Thyroid gland (tissue), 4 donors: ENCODE results near the gene ADD1. TPM values are rescaled to one million over a fixed set of nuclear protein-coding genes. Genes with fewer than 3 reads are reported as not detected.

ENCODE experiments used
- DNase-seq, 2 donors: peaks; one replicate each; pipeline ENCODE4 v3.0.0-alpha.2; 2019
- H3K27ac ChIP-seq, 3 donors: fragments of 200-600 bp; sonication (generic); 1 replicate in 2 of 3; 2 replicates in 1 of 3; pipeline ENCODE4 v1.5.1; 2016 to 2019; ENCODE audit warnings: mild to moderate bottlenecking in 1 of 3, moderate library complexity in 1 of 3
- H3K27me3 ChIP-seq: fragments of 200-600 bp; sonication (generic); one replicate; pipeline ENCODE4 v1.5.1; 2019
- H3K36me3 ChIP-seq, 2 donors: fragments of 200-600 bp; sonication (generic); one replicate each; pipeline ENCODE4 v1.5.1; 2016 to 2019
- H3K4me1 ChIP-seq, 2 donors: fragments of 200-600 bp; sonication (generic); one replicate each; pipeline ENCODE4 v1.5.1; 2017 to 2019
- H3K4me3 ChIP-seq, 3 donors: fragments of 200-600 bp; sonication (generic); replicated peaks in 1 of 3; 1 replicate in 2 of 3; 2 replicates in 1 of 3; pipeline ENCODE4 v1.5.1; 2016; ENCODE audit warnings: mild to moderate bottlenecking in 1 of 3
- H3K9me3 ChIP-seq: fragments of 200-600 bp; sonication (generic); one replicate; pipeline ENCODE4 v1.5.1; 2017
- POLR2A ChIP-seq, 2 donors: fragments of 450-650 bp; IDR thresholded peaks; one replicate each; pipeline ENCODE4 v1.6.1; 2017; ENCODE audit warnings: antibody characterized with exemption in 2 of 2, mild to moderate bottlenecking in 2 of 2, moderate library complexity in 1 of 2
- WGBS, 2 donors: methylation state at CpG; one replicate each; pipeline ENCODE4 v1.1.5; 2017; 5-methylcytosine and 5-hydroxymethylcytosine counted together
- intact Hi-C: fragments of 100-400 bp; cut with DNase I; formaldehyde crosslinking; loops from one replicate; pipeline ENCODE4 v1.15.1; 2023
- total RNA-seq, 4 donors: library from RNA; depleted of rRNA; stranded (reverse); fragments of >200 nt; gene quantifications; one replicate each; pipeline ENCODE4 v1.2.3, GENCODE V29; 2016
- TF ChIP-seq, protein P1 (sequence below), 6 experiments: fragments of 200-600 bp in 3 of 6; fragments of 450-650 bp in 3 of 6; sonication (generic) in 3 of 6; IDR thresholded peaks; one replicate each; pipeline ENCODE4 v1.5.1; 2016 to 2019; ENCODE audit warnings: antibody characterized with exemption in 6 of 6, mild to moderate bottlenecking in 2 of 6, inconsistent platforms in 1 of 6, moderate library complexity in 1 of 6

ADD1 gene
- total RNA-seq, 4 donors from 2014 or later = 190 to 222 (median 194) TPM

DNA sequence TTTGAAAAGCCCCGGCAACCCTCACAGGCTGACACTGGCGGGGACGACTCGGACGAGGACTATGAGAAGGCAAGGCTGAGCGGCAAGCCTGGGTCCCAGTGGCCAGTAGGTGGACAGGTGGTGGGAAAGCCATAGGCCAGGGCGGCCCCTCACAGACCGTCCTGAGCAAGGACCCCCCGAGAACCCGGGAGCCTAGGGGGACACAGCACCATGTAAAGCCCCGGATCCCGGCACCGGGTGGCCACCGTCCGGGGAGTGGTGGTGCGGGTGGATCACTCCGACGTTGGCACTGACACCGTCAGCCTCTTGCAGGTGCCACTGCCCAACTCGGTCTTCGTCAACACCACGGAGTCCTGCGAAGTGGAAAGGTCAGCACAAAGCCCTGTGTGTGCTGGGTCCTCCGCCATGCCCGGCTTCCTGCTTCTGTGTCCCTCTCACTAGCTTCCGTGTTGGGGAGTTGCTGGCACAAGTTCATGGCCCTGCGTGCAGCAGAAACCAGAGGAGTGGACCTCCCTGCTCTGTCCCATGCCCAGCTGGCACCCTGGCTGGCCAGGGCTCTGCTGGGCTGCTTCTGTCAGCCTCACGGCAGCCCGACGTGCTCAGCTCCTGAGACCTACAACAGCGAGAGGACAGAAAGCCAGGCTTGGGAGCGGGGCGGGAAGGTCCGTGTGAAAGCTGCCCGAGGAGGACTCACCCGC is 11.9 kb upstream of the ADD1 start:
- peak; percentile 1 to 3 for DNase-seq
- peaks cover 11 to 35% of the 10 kb centered on the region in 2 donors for H3K36me3 ChIP-seq
- WGBS, 2 donors = 92 to 94% methylated on average over 28 to 34 of the region's 36 CpGs
- intact Hi-C loops = no loop called here
- H3K4me3 ChIP-seq = no peak overlapping the region
- no peak overlapping the region for H3K27ac ChIP-seq
- TF ChIP-seq, protein P1, sequence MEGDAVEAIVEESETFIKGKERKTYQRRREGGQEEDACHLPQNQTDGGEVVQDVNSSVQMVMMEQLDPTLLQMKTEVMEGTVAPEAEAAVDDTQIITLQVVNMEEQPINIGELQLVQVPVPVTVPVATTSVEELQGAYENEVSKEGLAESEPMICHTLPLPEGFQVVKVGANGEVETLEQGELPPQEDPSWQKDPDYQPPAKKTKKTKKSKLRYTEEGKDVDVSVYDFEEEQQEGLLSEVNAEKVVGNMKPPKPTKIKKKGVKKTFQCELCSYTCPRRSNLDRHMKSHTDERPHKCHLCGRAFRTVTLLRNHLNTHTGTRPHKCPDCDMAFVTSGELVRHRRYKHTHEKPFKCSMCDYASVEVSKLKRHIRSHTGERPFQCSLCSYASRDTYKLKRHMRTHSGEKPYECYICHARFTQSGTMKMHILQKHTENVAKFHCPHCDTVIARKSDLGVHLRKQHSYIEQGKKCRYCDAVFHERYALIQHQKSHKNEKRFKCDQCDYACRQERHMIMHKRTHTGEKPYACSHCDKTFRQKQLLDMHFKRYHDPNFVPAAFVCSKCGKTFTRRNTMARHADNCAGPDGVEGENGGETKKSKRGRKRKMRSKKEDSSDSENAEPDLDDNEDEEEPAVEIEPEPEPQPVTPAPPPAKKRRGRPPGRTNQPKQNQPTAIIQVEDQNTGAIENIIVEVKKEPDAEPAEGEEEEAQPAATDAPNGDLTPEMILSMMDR (IDR thresholded peaks at IDR 0.05) = no peak
- no peak for TF ChIP-seq POLR2A (IDR thresholded peaks at IDR 0.05)
- H3K9me3 ChIP-seq = no peaks in the 10 kb centered on the region
- H3K27me3 ChIP-seq = no peaks in the 10 kb centered on the region
- H3K4me1 ChIP-seq = peaks cover 0 to 4% of the 10 kb centered on the region in 2 donors

DNA sequence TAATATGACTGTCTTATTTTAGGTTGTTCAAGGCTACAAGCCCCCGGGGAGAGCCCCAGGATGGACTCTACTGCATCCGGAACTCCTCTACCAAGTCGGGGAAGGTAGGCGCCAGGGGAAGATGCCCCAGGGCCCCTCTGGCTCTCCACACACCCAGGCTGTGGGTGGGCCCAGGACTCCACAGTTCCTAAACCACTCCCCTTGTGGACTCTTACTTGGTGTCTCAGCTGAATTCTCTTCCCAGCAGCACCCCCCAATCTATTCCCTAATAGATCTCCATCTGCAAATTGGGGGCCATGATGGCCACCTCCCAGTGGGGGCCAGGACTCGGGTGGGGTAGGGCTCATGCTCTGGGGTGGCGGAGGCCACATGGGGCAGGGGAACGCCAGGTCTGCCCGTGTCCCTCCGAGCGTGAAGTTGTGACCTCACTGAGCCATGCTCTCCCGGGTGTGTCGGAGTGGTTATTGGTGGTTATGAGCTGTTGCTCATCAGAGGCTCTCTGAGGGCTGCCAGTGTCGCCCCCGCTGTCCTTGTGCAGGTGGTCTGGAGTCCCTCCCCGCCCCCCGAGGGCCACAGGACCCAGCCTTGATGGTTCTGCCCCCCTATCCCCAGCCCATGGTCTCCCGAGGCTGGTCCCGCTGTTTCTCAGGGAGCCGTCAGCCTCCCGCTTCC is 11.2 kb upstream of the ADD1 start:
- no peak overlapping the region for H3K27ac ChIP-seq
- no peak overlapping the region for H3K4me3 ChIP-seq
- DNase-seq = peak in 1 of 2 donors; percentile 1
- 97% methylated on average over 6 to 17 of the region's 20 CpGs for WGBS, 2 donors
- TF ChIP-seq, protein P1 (IDR thresholded peaks at IDR 0.05) = no peak
- no peak for TF ChIP-seq POLR2A (IDR thresholded peaks at IDR 0.05)
- no peaks in the 10 kb centered on the region for H3K27me3 ChIP-seq
- peaks cover 0 to 9% of the 10 kb centered on the region in 2 donors for H3K4me1 ChIP-seq
- intact Hi-C loops = no loop called here
- H3K9me3 ChIP-seq = no peaks in the 10 kb centered on the region
- peaks cover 6 to 31% of the 10 kb centered on the region in 2 donors for H3K36me3 ChIP-seq

GRCh38 chr4:2832981-2833670 is 10.5 kb upstream of the ADD1 start:
- no peaks in the 10 kb centered on the region for H3K9me3 ChIP-seq
- H3K4me1 ChIP-seq = peaks cover 0 to 16% of the 10 kb centered on the region in 2 donors
- WGBS, 2 donors = 92 to 97% methylated on average over 18 to 19 of the region's 19 CpGs
- H3K27ac ChIP-seq = no peak overlapping the region
- TF ChIP-seq, protein P1 (IDR thresholded peaks at IDR 0.05) = no peak
- TF ChIP-seq POLR2A (IDR thresholded peaks at IDR 0.05) = no peak
- H3K4me3 ChIP-seq = no peak overlapping the region
- H3K27me3 ChIP-seq = no peaks in the 10 kb centered on the region
- peaks cover 0 to 25% of the 10 kb centered on the region in 2 donors for H3K36me3 ChIP-seq
- intact Hi-C loops = no loop called here
- DNase-seq = no peak

GRCh38 chr4:2833671-2834000 is 10.0 kb upstream of the ADD1 start:
- Histone ChIP-seq H3K4me3 (no peak overlapping the region), H3K4me1 (peaks cover 0 to 18% of the 10 kb centered on the region in 2 donors), H3K27me3 (no peaks in the 10 kb centered on the region), H3K36me3 (peaks cover 0 to 25% of the 10 kb centered on the region in 2 donors), H3K9me3 (no peaks in the 10 kb centered on the region), H3K27ac (no peak overlapping the region)
- 91 to 100% methylated on average over 1 to 6 of the region's 7 CpGs for WGBS, 2 donors
- intact Hi-C loops = no loop called here
- no peak for DNase-seq
- TF ChIP-seq POLR2A (IDR thresholded peaks at IDR 0.05) = no peak
- TF ChIP-seq, protein P1 (IDR thresholded peaks at IDR 0.05) = no peak
